Heart left ventricle (tissue), 16 donors: Measurements from ENCODE around the gene SLC35F1. TPM values are rescaled to one million over a fixed set of nuclear protein-coding genes. Genes with fewer than 3 reads are reported as not detected.
"Not testable (repeated sequence)": the region's sequence is repeated elsewhere in the genome, so short reads cannot be mapped to it uniquely, and the experiment has no call there.

ENCODE experiments used
- ATAC-seq, 4 donors: fragments of 200-7000 bp; cut with Tn5 transposase; one replicate each; pipeline ENCODE4 v1.9.1; 2020 to 2022; ENCODE audit warnings: moderate library complexity in 4 of 4, mild to moderate bottlenecking in 3 of 4, moderate number of reproducible peaks in 1 of 4
- DNase-seq, 5 donors: peaks; one replicate each; pipeline ENCODE4 v3.0.0-alpha.2; 2020
- H3K27ac ChIP-seq, 12 donors: fragments of 200-600 bp; sonication (generic) in 4 of 12; one replicate each; pipeline versions ENCODE4 v1.5.0 to v1.8.0; 2016 to 2022; ENCODE audit warnings: mild to moderate bottlenecking in 2 of 12
- H3K27me3 ChIP-seq, 9 donors: fragments of 200-600 bp; sonication (generic) in 2 of 9; one replicate each; pipeline versions ENCODE4 v1.5.1 to v1.8.0; 2016 to 2022; ENCODE audit warnings: mild to moderate bottlenecking in 3 of 9
- H3K36me3 ChIP-seq, 9 donors: fragments of 200-600 bp; sonication (generic) in 2 of 9; one replicate each; pipeline versions ENCODE4 v1.5.0 to v1.8.0; 2018 to 2022; ENCODE audit warnings: mild to moderate bottlenecking in 2 of 9
- H3K4me1 ChIP-seq, 12 donors: fragments of 200-600 bp; sonication (generic) in 4 of 12; one replicate each; pipeline versions ENCODE4 v1.5.0 to v1.8.0; 2016 to 2022; ENCODE audit warnings: mild to moderate bottlenecking in 3 of 12
- H3K4me3 ChIP-seq, 12 donors: fragments of 200-600 bp; sonication (generic) in 4 of 12; one replicate each; pipeline versions ENCODE4 v1.5.0 to v1.8.0; 2017 to 2022; ENCODE audit warnings: mild to moderate bottlenecking in 9 of 12, moderate library complexity in 4 of 12
- H3K9me3 ChIP-seq, 12 donors: fragments of 200-600 bp; sonication (generic) in 4 of 12; one replicate each; pipeline versions ENCODE4 v1.5.0 to v1.8.0; 2016 to 2022; ENCODE audit warnings: mild to moderate bottlenecking in 1 of 12
- CTCF ChIP-seq, 12 donors: fragments of 200-600 bp; sonication (generic) in 4 of 12; IDR thresholded peaks; one replicate each; pipeline versions ENCODE4 v1.5.0 to v1.8.0; 2018 to 2022; ENCODE audit warnings: antibody characterized with exemption in 12 of 12, mild to moderate bottlenecking in 5 of 12
- POLR2A ChIP-seq, 2 donors: fragments of 450-650 bp; IDR thresholded peaks; one replicate each; pipeline ENCODE4 v1.6.1; 2017; ENCODE audit warnings: antibody characterized with exemption in 2 of 2, mild to moderate bottlenecking in 2 of 2, moderate library complexity in 2 of 2
- WGBS, 4 donors: extraction: QIAGEN DNeasy Blood & Tissue Kit in 2 of 4; methylation state at CpG; one replicate each; pipeline versions ENCODE4 v1.1.5 to v1.1.7; 2013 to 2018; 5-methylcytosine and 5-hydroxymethylcytosine counted together
- intact Hi-C, 10 donors: fragments of 100-400 bp; cut with DNase I; formaldehyde crosslinking; loops; one replicate each; pipeline versions ENCODE4 v1.11.1 to v1.14.2; 2022
- polyA plus RNA-seq, 2 donors: library from polyadenylated mRNA; stranded (reverse); fragments of 200-250 nt; gene quantifications; one replicate each; pipeline ENCODE4 v1.2.3, GENCODE V29; 2013
- total RNA-seq, 9 donors: library from RNA; depleted of rRNA in 2 of 9; stranded (reverse); fragments of >200 nt in 2 of 9; fragmentation: NEBNext Ultra II Directional in 3 of 9; extraction: Animal tissue kit (Norgen Biotek cat#: 25700) in 3 of 9; gene quantifications; one replicate each; pipeline versions ENCODE4 v1.1.0 to v1.2.4, GENCODE V29; 2016 to 2023
- donor health status: ischemic (EF 13 %, LVEDD 7.1; RV severe dilation, severe dysfunction).
- donor health status: healthy with polysubstance abuse.
- donor health status: DM: no; HTN: yes; CAD: no.
- donor health status: DM: no; HTN: no; CAD: no.
- donor health status: ischemic (EF 25% LVEDD 6.9; RV normal size, moderate dysfunction).
- donor health status: ischemic (EF 25% LVEDD 5.7; RV mildly dilated, moderate dysfunction).
- donor health status: healthy.
- donor health status: DM: yes; HTN: yes; CAD: no.
- donor health status: ischemic (EF 35%, LVEDD 5.7; RV mildly dilated, moderate dysfunction).
- donor health status: nonischemic (EF 11% LVEDD 7.7; RV severe dilation, severe dysfunction).
- donor health status: DM: yes; HTN: yes; CAD: no.
- donor health status: PGD.
- donor health status: ischemic (EF 29% LVEDD 5.4; RV normal size, mild dysfunction).
- donor health status: nonischemic (EF 23%, LVEDD 6.1; RV moderate dilation, normal function).

SLC35F1 gene
- total and polyA plus RNA-seq, 11 donors, result 1.1 to 11.6 (median 5.0) TPM

- no peak overlapping the region for H3K27ac ChIP-seq
- intact Hi-C loops, result no loop called here
- DNase-seq, result no peak
- peaks cover 0 to 4% (median 0%) of the 10 kb centered on the region in 9 donors for H3K27me3 ChIP-seq
- TF ChIP-seq CTCF (IDR thresholded peaks at IDR 0.05) (no peak), POLR2A (IDR thresholded peaks at IDR 0.05) (no peak)
- WGBS, 4 donors, result 55 to 77% (median 63%) methylated on average over 5 of the region's 5 CpGs
- H3K4me1 ChIP-seq, result no peaks in the 10 kb centered on the region
- H3K36me3 ChIP-seq, result no peaks in the 10 kb centered on the region
- H3K9me3 ChIP-seq, result no peaks in the 10 kb centered on the region
- no peak overlapping the region for H3K4me3 ChIP-seq
- no peak for ATAC-seq
These were observed 49.3 kb downstream of the SLC35F1 start for GRCh38 chr6:117956386-117956785.

GRCh38 chr6:117958536-117958935 is 51.5 kb downstream of the SLC35F1 start:
- WGBS, 4 donors, result 76 to 83% (median 82%) methylated on average over 3 of the region's 3 CpGs
- no peak overlapping the region for H3K4me3 ChIP-seq
- no peaks in the 10 kb centered on the region for H3K4me1 ChIP-seq
- peaks cover 0 to 5% (median 0%) of the 10 kb centered on the region in 9 donors for H3K27me3 ChIP-seq
- TF ChIP-seq CTCF (IDR thresholded peaks at IDR 0.05), result no peak
- H3K9me3 ChIP-seq, result no peaks in the 10 kb centered on the region
- DNase-seq (no peak), ATAC-seq (no peak)
- H3K27ac ChIP-seq, result no peak overlapping the region
- no peaks in the 10 kb centered on the region for H3K36me3 ChIP-seq
- intact Hi-C loops, result no loop called here

GRCh38 chr6:117960877-117961276 is 53.8 kb downstream of the SLC35F1 start:
- TF ChIP-seq CTCF (IDR thresholded peaks at IDR 0.05), result no peak
- no peak for TF ChIP-seq POLR2A (IDR thresholded peaks at IDR 0.05)
- Histone ChIP-seq H3K9me3 (peaks cover 0 to 17% (median 2%) of the 10 kb centered on the region in 12 donors), H3K36me3 (no peaks in the 10 kb centered on the region), H3K27ac (no peak overlapping the region), H3K27me3 (peaks cover 0 to 5% (median 0%) of the 10 kb centered on the region in 9 donors), H3K4me1 (no peaks in the 10 kb centered on the region), H3K4me3 (no peak overlapping the region)
- intact Hi-C loops, result loop anchor here in 1 of 10 donors (10.0 kb wide), 1 partner anchor 614 kb away; no protein-coding TSS in a partner anchor
- WGBS, 4 donors, result 69 to 78% (median 73%) methylated on average over 1 of the region's 1 CpG
- DNase-seq (no peak), ATAC-seq (no peak)

- no peaks in the 10 kb centered on the region for H3K36me3 ChIP-seq
- no peak overlapping the region for H3K27ac ChIP-seq
- no peak for ATAC-seq
- no peak overlapping the region for H3K4me3 ChIP-seq
- H3K4me1 ChIP-seq, result no peaks in the 10 kb centered on the region
- H3K27me3 ChIP-seq, result peaks cover 0 to 5% (median 0%) of the 10 kb centered on the region in 9 donors
- DNase-seq, result no peak
- intact Hi-C loops, result loop anchor here in 1 of 10 donors (10.0 kb wide), 1 partner anchor 614 kb away; no protein-coding TSS in a partner anchor
- TF ChIP-seq POLR2A (IDR thresholded peaks at IDR 0.05) (no peak), CTCF (IDR thresholded peaks at IDR 0.05) (no peak)
- H3K9me3 ChIP-seq, result peaks cover 0 to 17% (median 2%) of the 10 kb centered on the region in 12 donors
- WGBS, 4 donors, result 63 to 74% (median 69%) methylated on average over 3 of the region's 3 CpGs
These were observed 54.2 kb downstream of the SLC35F1 start for GRCh38 chr6:117961301-117961700.

GRCh38 chr6:117965763-117966162 is 58.7 kb downstream of the SLC35F1 start:
- not testable (repeated sequence) for H3K27ac ChIP-seq, H3K27me3 ChIP-seq, H3K36me3 ChIP-seq, DNase-seq, H3K4me1 ChIP-seq, H3K4me3 ChIP-seq, ATAC-seq
- H3K9me3 ChIP-seq, result peaks cover 0 to 17% (median 2%) of the 10 kb centered on the region in 12 donors
- WGBS, 4 donors, result 78 to 98% (median 82%) methylated on average over 4 to 7 of the region's 7 CpGs
- intact Hi-C loops, result loop anchor here in 1 of 10 donors (10.0 kb wide), 1 partner anchor 609 kb away; no protein-coding TSS in a partner anchor
